ENCODE measurements around the gene CCDC92.

GRCh38 chr12:123989753-123990152 lies 17.1 kb upstream of the CCDC92 start:
- no peak for TF ChIP-seq CTCF (IDR thresholded peaks at IDR 0.05)
- TF ChIP-seq POLR2A (IDR thresholded peaks at IDR 0.05), result no peak
- no peak for TF ChIP-seq EP300 (IDR thresholded peaks at IDR 0.05)

All from suprapubic skin (tissue), 3 donors.